Adipocyte (in vitro differentiated cells): ENCODE measurements around the gene MAP3K2.

Experiments
- DNase-seq: peaks from one replicate; pipeline ENCODE4 v3.0.0-alpha.2; 2015; ENCODE audit warnings: low read depth
- H3K27me3 ChIP-seq: replicated peaks from 2 replicates; pipeline ENCODE4 v1.7.0; 2013; ENCODE audit warnings: mild to moderate bottlenecking, low read length, moderate library complexity; ENCODE audit not compliant: control insufficient read depth, insufficient read depth
- H3K36me3 ChIP-seq: 2 replicates; pipeline ENCODE4 v1.7.0; 2013; ENCODE audit warnings: low read length, mild to moderate bottlenecking, moderate library complexity; ENCODE audit not compliant: control insufficient read depth, insufficient read depth, severe bottlenecking
- H3K4me1 ChIP-seq: 2 replicates; pipeline ENCODE4 v1.7.0; 2013; ENCODE audit warnings: mild to moderate bottlenecking, low read length, moderate library complexity; ENCODE audit not compliant: control insufficient read depth, insufficient read depth
- H3K4me3 ChIP-seq: 2 replicates; pipeline ENCODE4 v1.7.0; 2013; ENCODE audit warnings: mild to moderate bottlenecking, low read length, moderate library complexity
- H3K9ac ChIP-seq: 2 replicates; pipeline ENCODE4 v1.7.0; 2013; ENCODE audit warnings: mild to moderate bottlenecking, low read length, moderate library complexity
- H3K9me3 ChIP-seq: 2 replicates; pipeline ENCODE4 v1.7.0; 2013; ENCODE audit warnings: mild to moderate bottlenecking, low read length, moderate library complexity; ENCODE audit not compliant: control insufficient read depth

MAP3K2 gene

DNA sequence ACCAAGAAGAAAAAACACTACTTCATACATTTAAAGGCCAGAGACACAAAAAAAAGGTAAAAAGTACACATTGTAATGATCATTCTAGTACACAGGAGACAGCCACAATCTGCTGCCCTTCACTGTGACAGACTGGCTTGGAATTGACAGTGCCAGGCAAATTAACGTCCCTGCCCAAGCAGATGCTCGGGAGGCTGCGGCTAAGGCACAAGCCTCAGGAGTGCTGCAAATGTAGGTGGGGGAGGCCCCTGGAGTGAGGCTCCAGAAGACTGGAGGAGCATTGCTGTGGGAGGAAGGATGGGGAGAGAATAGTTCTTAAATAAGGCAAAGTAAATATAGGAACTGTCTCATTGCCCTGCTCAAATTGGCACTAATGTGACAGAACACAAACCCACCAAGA, 112.4 kb downstream of the MAP3K2 start:
- Histone ChIP-seq H3K36me3 (peaks cover 89% of the 10 kb centered on the region), H3K9me3 (no peaks in the 10 kb centered on the region), H3K9ac (no peak overlapping the region), H3K4me1 (no peaks in the 10 kb centered on the region), H3K4me3 (no peak overlapping the region), H3K27me3 (no peaks in the 10 kb centered on the region)
- no peak for DNase-seq

DNA sequence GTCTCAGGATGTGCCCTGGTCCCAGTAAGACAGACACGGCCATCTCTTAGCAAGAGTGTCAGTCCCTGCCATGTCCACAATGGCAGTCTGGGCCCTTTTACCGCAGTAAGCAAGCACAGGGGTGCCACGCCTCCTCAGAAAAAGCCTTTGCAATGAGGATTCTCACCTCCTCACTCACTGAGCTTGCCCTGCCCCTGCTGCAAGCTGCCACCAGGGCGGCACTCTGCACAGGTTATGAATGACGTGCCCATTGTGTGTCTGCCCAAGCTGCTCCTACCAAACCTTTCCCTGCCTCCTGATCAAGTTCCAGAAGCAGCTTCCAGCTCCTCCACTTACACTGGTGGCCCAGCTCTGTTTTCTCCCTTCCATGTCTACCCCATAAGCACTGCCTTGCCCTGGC, 117.1 kb downstream of the MAP3K2 start:
- H3K4me1 ChIP-seq: no peaks in the 10 kb centered on the region
- no peak overlapping the region for H3K9ac ChIP-seq
- DNase-seq: no peak
- H3K36me3 ChIP-seq: peaks cover 79% of the 10 kb centered on the region
- no peak overlapping the region for H3K4me3 ChIP-seq
- H3K9me3 ChIP-seq: no peaks in the 10 kb centered on the region
- H3K27me3 ChIP-seq: no peaks in the 10 kb centered on the region

DNA sequence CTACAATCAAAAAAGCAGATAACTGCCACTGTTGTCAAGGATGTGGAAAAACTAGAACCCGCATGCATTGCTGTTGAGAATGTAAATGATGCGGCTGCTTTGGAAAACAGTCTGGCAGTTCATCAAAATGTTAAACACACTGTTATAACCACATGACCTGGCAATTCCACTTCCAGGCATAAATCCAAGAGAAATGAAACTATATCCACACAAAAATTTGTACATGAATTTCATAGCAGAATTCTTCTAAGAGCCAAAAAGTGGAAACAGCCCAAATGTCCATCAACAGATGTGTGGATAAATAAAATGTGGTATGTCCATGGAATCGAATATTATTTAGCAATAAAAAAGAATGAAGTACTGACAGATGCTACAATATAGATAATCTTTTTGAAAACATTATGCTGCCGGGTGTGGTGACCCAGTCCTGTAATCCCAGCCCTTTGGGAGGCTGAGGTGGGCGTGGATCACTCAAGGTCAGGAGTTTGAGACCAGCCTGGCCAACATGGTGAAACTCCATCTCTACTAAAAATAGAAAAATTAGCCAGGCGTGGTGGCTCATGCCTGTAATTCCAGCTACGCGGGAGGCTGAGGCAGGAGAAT, 125.9 kb downstream of the MAP3K2 start:
- peaks cover 49% of the 10 kb centered on the region for H3K36me3 ChIP-seq
- peak; percentile 69 for DNase-seq
- no peaks in the 10 kb centered on the region for H3K27me3 ChIP-seq
- no peak overlapping the region for H3K4me3 ChIP-seq
- H3K4me1 ChIP-seq: no peaks in the 10 kb centered on the region
- H3K9ac ChIP-seq: no peak overlapping the region
- no peaks in the 10 kb centered on the region for H3K9me3 ChIP-seq

DNA sequence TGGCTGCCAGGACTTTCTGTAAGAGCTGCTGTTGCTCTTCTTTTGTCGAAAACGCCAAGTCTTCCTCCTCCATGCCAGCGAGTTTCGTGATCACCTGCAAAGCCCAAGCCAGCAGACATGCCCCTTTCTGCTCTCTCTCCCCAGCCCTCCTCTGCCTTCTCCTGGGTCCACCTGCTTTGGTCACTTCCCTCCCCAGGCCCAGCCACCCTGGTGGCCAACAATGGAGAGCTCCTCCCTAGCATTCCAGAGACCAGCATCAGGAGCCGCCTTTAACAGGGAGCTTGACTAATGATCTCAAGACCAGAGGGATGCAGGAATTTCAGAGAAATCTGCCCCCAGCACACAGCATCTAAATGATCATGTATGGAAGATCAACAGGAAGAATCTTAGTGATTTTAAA, 128.4 kb downstream of the MAP3K2 start:
- Histone ChIP-seq H3K4me1 (no peaks in the 10 kb centered on the region), H3K27me3 (no peaks in the 10 kb centered on the region), H3K9me3 (no peaks in the 10 kb centered on the region), H3K36me3 (peaks cover 52% of the 10 kb centered on the region), H3K4me3 (no peak overlapping the region), H3K9ac (no peak overlapping the region)
- DNase-seq: no peak

DNA sequence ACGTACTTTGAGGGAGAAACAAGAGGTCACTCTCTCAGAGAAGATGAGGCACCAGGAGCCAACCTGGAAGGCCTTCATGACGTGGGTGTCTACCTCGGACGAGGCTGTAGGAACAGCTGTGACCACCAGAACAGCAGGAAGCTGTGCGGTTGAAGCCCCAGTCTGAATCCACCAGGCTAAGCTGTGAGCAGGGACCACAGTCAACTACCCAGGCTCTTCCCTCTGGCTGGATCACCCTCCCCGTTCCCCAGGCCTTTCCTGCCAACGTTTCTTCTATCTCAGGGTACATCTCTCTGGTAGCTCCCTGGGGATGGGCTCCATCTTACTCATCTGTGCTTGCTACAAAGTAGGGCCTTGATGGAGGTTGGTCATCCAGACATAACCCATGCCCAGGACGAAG, 130.9 kb downstream of the MAP3K2 start:
- H3K4me3 ChIP-seq: no peak overlapping the region
- H3K27me3 ChIP-seq: no peaks in the 10 kb centered on the region
- peaks cover 52% of the 10 kb centered on the region for H3K36me3 ChIP-seq
- H3K9me3 ChIP-seq: no peaks in the 10 kb centered on the region
- no peaks in the 10 kb centered on the region for H3K4me1 ChIP-seq
- DNase-seq: no peak
- no peak overlapping the region for H3K9ac ChIP-seq

DNA sequence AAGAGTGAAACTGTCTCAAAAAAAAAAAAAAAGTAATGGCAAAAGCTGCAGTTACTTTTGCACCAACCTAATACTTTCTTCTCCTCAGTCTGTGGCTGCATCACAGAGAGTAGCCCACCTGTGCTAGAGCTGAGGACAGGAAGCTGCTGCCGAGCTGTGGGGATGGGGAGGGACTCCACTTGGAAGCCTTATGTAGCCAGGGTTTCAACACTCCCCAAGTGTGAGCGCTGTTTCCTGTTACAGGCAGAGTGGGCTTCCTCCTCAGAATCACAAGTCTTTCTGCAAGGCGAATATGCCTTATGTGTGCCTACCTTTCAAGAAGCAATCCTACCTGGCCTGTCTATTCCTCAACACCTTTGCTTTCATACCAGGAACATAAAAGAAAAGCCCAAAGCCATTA, 131.4 kb downstream of the MAP3K2 start:
- no peak for DNase-seq
- no peak overlapping the region for H3K9ac ChIP-seq
- no peak overlapping the region for H3K4me3 ChIP-seq
- no peaks in the 10 kb centered on the region for H3K4me1 ChIP-seq
- peaks cover 52% of the 10 kb centered on the region for H3K36me3 ChIP-seq
- no peaks in the 10 kb centered on the region for H3K9me3 ChIP-seq
- H3K27me3 ChIP-seq: no peaks in the 10 kb centered on the region

DNA sequence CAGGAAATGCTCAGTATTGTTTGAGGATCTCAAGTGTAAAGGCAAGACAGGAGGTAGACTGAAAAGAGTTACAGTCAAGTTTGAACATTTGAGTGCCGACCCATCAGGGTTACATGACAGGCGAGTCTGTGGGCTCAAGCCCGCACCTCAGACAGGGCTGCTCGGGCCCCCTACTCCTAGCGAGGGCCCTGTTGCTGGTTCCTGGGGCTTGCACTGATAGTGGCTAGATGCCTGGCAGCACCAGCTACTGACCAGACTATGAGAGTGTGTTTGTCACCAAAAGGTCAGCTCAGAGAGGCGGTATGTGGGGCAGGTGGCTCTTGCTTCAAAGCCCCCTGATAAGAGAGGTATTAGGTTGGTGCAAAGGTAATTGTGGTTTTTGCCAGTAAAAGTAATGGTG, 132.1 kb downstream of the MAP3K2 start:
- no peak for DNase-seq
- Histone ChIP-seq H3K36me3 (peaks cover 46% of the 10 kb centered on the region), H3K9ac (no peak overlapping the region), H3K4me3 (no peak overlapping the region), H3K9me3 (no peaks in the 10 kb centered on the region), H3K4me1 (no peaks in the 10 kb centered on the region), H3K27me3 (no peaks in the 10 kb centered on the region)

DNA sequence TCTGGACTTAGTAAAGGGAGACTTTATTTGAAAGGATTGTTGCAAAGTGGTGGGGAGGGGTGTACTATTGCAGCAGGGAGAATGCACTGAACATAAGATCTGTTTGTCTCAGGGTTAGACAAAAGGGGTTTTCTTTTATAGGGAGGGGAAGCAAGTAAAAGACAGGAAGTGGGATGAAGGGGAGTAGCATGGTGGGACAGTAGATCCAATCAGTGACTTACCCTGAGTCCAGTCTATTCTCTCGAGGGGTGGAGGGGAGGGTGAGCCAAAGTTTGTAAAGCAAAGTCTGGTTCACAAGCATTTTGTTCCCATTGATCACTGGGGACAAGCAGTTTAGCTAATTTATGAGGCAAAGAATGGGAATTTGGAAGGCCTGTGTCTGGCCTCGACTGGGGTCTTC, 132.6 kb downstream of the MAP3K2 start:
- H3K36me3 ChIP-seq: peaks cover 40% of the 10 kb centered on the region
- no peak overlapping the region for H3K4me3 ChIP-seq
- H3K9ac ChIP-seq: no peak overlapping the region
- no peaks in the 10 kb centered on the region for H3K9me3 ChIP-seq
- DNase-seq: no peak
- no peaks in the 10 kb centered on the region for H3K27me3 ChIP-seq
- H3K4me1 ChIP-seq: no peaks in the 10 kb centered on the region

DNA sequence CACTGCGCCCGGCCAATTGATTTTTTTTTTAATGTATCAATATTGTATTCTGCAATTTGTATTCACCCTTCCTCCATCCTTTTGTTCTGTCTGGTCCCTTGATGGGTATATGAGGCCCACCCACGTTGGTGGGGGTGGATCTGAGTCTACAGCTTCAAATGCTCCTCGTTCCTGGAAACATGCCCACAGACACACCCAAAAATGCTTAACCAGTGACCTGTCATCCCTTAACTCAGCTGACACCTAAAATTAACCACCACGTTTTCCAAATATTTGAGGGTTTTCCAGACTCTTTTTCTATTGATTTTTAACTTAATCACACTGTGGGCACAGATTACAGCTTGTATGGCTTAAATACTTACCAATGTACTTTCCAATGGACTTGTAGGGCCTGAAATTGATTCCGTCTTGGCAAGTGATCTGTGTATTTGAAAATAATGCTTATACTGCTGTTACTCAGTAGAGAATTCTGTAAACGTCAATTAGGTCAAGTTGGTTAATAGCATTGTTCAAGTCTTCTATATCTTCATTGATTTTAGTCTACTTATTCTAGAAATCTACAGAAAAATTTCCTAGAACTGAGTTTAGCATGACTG, 133.3 kb downstream of the MAP3K2 start:
- DNase-seq: no peak
- H3K4me3 ChIP-seq: no peak overlapping the region

More for the DNA sequence above, 133.3 kb downstream of the MAP3K2 start:
- peaks cover 33% of the 10 kb centered on the region for H3K36me3 ChIP-seq
- no peaks in the 10 kb centered on the region for H3K4me1 ChIP-seq
- H3K9me3 ChIP-seq: no peaks in the 10 kb centered on the region
- no peak overlapping the region for H3K9ac ChIP-seq
- H3K27me3 ChIP-seq: no peaks in the 10 kb centered on the region
